GM18520 (cell line): Measurements from ENCODE around the gene TROAP.
"Not testable (repeated sequence)": the region's sequence is repeated elsewhere in the genome, so short reads cannot be mapped to it uniquely, and the experiment has no call there.

Experiments
- ATAC-seq: cut with Tn5 transposase; IDR thresholded peaks from one replicate; pipeline ENCODE4 v1.9.1; 2021; ENCODE audit not compliant: unreplicated experiment

Gene TROAP

GRCh38 chr12:49330032-49330619 is 7.1 kb downstream of the TROAP start:
- no peak for ATAC-seq

- ATAC-seq, result no peak
Observed at GRCh38 chr12:49330631-49331379, 7.8 kb downstream of the TROAP start.

- ATAC-seq, result no peak
Observed at GRCh38 chr12:49331380-49332222, 8.5 kb downstream of the TROAP start.

GRCh38 chr12:49332441-49332861 is 9.4 kb downstream of the TROAP start:
- ATAC-seq, result no peak

GRCh38 chr12:49332891-49333371 is 9.9 kb downstream of the TROAP start:
- no peak for ATAC-seq

- ATAC-seq, result not testable (repeated sequence)
Observed at GRCh38 chr12:49333778-49334177, 10.7 kb downstream of the TROAP start.

- ATAC-seq, result no peak
Observed at GRCh38 chr12:49334226-49334625, 11.2 kb downstream of the TROAP start.

- no peak for ATAC-seq
Observed at GRCh38 chr12:49334681-49335080, 11.6 kb downstream of the TROAP start.

GRCh38 chr12:49335118-49335954 is 12.3 kb downstream of the TROAP start:
- no peak for ATAC-seq

- ATAC-seq, result no peak
Observed at GRCh38 chr12:49335955-49336644, 13.0 kb downstream of the TROAP start.

GRCh38 chr12:49336645-49337584 is 13.9 kb downstream of the TROAP start, which contains the start of gene C1QL4:
TSS of gene C1QL4 (minus strand) at chr12:49337188. CDS start at chr12:49336477, 711 bp downstream.
- peak; percentile 66 for ATAC-seq

- ATAC-seq, result no peak
Observed at GRCh38 chr12:49338830-49339463, 15.9 kb downstream of the TROAP start.

- no peak for ATAC-seq
Observed at GRCh38 chr12:49339464-49339861, 16.4 kb downstream of the TROAP start.

- no peak for ATAC-seq
Observed at GRCh38 chr12:49340095-49340870, 17.2 kb downstream of the TROAP start.

GRCh38 chr12:49340971-49341776 is 18.1 kb downstream of the TROAP start:
- ATAC-seq, result no peak

- no peak for ATAC-seq
Observed at GRCh38 chr12:49341777-49342065, 18.7 kb downstream of the TROAP start.
